ENCODE measurements around the gene DAO.

Gene DAO

GRCh38 chr12:108890208-108890607 lies 10.3 kb downstream of the DAO start:
- no peak for TF ChIP-seq CTCF (conservative IDR thresholded peaks at IDR 0.05; ENCODE audit: low read length)
- DNase-seq (ENCODE audit: low read depth), result no peak
- no peak overlapping the region for H3K4me3 ChIP-seq (ENCODE audit: low read length)

GRCh38 chr12:108895220-108895802 lies 15.4 kb downstream of the DAO start:
- H3K4me3 ChIP-seq (ENCODE audit: low read length), result no peak overlapping the region
- TF ChIP-seq CTCF (conservative IDR thresholded peaks at IDR 0.05; ENCODE audit: low read length), result no peak
- DNase-seq (ENCODE audit: low read depth), result no peak

GRCh38 chr12:108896336-108896735 lies 16.4 kb downstream of the DAO start:
- no peak for TF ChIP-seq CTCF (conservative IDR thresholded peaks at IDR 0.05; ENCODE audit: low read length)
- DNase-seq (ENCODE audit: low read depth), result no peak
- H3K4me3 ChIP-seq (ENCODE audit: low read length), result no peak overlapping the region

- no peak for TF ChIP-seq CTCF (conservative IDR thresholded peaks at IDR 0.05; ENCODE audit: low read length)
- no peak for DNase-seq (ENCODE audit: low read depth)
- no peak overlapping the region for H3K4me3 ChIP-seq (ENCODE audit: low read length)
Measured at GRCh38 chr12:108896817-108897216, 16.9 kb downstream of the DAO start.

GRCh38 chr12:108899145-108899544 lies 19.3 kb downstream of the DAO start:
- DNase-seq (ENCODE audit: low read depth), result no peak
- no peak for TF ChIP-seq CTCF (conservative IDR thresholded peaks at IDR 0.05; ENCODE audit: low read length)
- no peak overlapping the region for H3K4me3 ChIP-seq (ENCODE audit: low read length)

GRCh38 chr12:108905725-108906124 lies 25.8 kb downstream of the DAO start:
- DNase-seq (ENCODE audit: low read depth), result no peak
- TF ChIP-seq CTCF (conservative IDR thresholded peaks at IDR 0.05; ENCODE audit: low read length), result no peak

GRCh38 chr12:108906971-108907370 lies 27.1 kb downstream of the DAO start:
- H3K4me3 ChIP-seq (ENCODE audit: low read length), result no peak overlapping the region
- no peak for DNase-seq (ENCODE audit: low read depth)
- no peak for TF ChIP-seq CTCF (conservative IDR thresholded peaks at IDR 0.05; ENCODE audit: low read length)

More at GRCh38 chr12:108905725-108906124, 25.8 kb downstream of the DAO start:
- no peak overlapping the region for H3K4me3 ChIP-seq (ENCODE audit: low read length)
